Frontal cortex (tissue), 4 donors: ENCODE data around the gene ABCD3. TPM values are rescaled to one million over a fixed set of nuclear protein-coding genes. Genes with fewer than 3 reads are reported as not detected.
"Not testable (repeated sequence)": the region's sequence is repeated elsewhere in the genome, so short reads cannot be mapped to it uniquely, and the experiment has no call there.

ENCODE experiments used
- DNase-seq, 2 donors: peaks; one replicate each; pipeline ENCODE4 v3.0.0; 2012; ENCODE audit warnings: low spot score in 2 of 2
- FAIRE-seq: peaks from 2 replicates; lab custom pipeline; 2012; peaks lifted over from hg19 to GRCh38; lab: Jason Lieb, UNC
- total RNA-seq: library from RNA; depleted of rRNA; stranded (reverse); fragments of >200 nt; gene quantifications from one replicate; pipeline ENCODE4 v1.2.3, GENCODE V29; 2014
- donor health status: control.
- donor health status: control.
- donor health status: control.

ABCD3 gene
- total RNA-seq, 1 donor from 2014 or later, result 94.2 TPM

DNA sequence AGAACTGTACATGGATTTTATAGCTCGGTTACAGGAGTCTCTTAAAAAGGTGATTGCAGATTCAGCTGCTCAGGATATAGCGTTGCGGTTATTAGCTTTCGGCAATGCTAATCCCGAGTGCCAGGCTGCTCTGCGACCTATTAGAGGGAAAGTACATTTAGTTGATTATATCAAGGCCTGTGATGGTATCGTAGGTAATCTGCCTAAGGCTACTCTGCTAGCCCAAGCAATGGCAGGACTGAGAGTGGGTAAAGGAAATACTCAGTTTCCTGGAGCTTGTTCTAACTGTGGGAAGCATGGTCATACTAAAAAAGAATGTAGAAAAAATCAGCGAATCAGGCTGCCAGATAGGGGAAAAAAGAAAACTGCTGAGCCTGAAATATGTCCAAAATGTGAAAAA, 27.5 kb downstream of the ABCD3 start:
- FAIRE-seq, result not testable (repeated sequence)

DNA sequence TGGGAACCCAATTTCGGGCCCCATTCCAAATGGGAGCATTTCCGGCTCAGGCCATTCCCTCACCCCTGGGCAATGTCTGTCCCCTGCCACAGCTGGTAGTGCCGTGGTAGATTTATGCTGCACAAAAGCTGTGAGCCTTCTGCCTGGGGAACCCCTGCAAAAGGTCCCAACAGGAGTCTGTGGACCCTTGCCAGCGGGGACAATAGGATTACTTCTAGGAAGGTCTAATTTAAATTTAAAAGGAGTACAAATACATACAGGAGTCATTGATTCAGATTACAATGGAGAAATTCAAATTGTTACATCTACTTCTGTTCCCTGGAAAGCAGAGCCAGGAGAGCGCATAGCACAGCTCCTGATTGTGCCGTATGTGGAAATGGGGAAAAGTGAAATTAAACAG, 28.0 kb downstream of the ABCD3 start:
- DNase-seq, FAIRE-seq: not testable (repeated sequence)

More for the DNA sequence above, 27.5 kb downstream of the ABCD3 start:
- DNase-seq, result not testable (repeated sequence)

DNA sequence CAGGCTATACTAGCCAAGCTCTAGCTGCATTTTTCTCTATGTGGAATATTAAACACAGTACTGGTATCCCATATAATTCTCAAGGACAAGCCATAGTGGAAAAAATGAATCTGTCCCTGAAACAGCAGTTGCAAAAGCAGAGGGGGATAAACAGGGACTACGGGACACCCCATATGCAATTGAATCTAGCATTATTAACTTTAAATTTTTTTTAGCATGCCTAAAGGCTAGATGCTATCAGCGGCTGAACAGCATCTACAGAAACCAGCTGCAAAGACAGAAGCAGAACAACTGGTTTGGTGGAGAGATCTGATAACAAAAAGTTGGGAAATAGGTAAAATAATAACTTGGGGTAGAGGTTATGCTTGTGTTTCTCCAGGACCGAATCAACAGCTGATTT, 30.6 kb downstream of the ABCD3 start:
- FAIRE-seq, DNase-seq: not testable (repeated sequence)

DNA sequence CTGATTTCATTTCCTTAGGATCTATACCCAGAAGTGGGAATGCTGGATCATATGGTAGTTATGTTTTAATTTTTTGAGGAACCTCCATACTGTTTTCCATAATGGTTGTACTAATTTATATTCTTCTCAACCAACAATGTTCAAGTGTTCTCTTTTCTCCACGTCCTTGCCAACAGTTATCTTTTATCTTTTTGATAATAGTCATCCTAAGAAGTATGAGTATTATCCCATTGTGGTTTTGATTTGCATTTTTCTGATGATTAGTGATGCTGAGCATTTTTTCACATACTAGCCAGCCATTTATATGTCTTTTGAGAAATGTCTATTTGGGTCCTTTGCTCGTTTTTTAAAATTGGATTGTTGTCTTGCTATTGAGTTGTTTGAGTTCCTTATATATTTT, 38.5 kb downstream of the ABCD3 start:
- FAIRE-seq, result no peak
- DNase-seq, result no peak

DNA sequence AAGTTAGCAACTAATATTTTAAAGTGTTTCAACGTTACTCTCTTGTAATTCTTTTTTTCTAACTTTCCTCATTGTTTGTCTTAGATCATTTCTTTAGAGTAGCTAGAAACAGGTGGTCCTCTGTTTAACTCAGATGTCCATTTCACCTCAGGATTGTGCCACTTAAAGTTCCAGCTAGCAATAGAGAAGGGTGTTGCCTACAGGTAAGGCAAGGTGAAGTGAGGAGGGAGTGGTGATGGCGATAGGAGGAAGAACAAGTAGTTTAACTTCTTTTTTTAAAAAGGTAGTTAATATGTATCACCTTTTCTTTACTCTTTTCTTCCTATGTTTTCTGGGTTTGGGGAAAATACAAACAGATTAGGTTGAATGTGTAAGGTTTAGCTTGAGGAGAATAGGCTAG, 44.4 kb downstream of the ABCD3 start:
- DNase-seq (no peak), FAIRE-seq (no peak)

DNA sequence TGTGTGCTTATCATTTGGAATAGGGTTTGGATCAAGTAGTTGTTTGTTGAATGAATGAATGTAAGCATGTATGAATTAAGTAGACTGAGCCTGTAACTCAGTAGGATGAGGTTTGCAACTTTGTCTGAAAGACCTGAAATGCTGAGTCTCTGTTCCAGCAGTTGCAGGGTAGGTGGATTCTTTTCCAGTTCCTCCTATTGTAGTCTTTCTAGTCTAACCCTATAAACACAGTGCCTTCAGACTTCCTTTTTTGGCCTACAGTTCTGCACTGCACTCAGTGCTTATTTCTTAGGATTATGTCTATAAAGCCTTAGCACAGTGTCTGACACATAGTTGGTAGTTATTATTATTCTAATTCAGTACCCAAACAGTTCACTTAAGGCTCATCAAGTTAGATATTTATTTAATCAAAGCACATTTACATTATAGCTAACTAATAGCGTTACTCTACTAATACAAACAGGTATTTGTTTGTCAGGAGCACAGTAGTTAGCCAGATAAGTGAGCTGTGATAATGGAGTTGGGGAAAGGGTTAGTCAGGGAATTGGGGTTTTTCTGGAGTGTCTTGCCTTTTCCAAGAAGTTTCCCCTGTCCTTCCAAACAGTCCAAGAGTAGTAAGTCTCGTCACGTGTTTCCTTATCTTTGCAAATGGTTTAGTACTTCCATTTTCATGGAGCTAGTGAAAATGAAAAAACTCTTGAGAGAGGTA, 45.0 kb downstream of the ABCD3 start:
- FAIRE-seq (no peak), DNase-seq (no peak)

DNA sequence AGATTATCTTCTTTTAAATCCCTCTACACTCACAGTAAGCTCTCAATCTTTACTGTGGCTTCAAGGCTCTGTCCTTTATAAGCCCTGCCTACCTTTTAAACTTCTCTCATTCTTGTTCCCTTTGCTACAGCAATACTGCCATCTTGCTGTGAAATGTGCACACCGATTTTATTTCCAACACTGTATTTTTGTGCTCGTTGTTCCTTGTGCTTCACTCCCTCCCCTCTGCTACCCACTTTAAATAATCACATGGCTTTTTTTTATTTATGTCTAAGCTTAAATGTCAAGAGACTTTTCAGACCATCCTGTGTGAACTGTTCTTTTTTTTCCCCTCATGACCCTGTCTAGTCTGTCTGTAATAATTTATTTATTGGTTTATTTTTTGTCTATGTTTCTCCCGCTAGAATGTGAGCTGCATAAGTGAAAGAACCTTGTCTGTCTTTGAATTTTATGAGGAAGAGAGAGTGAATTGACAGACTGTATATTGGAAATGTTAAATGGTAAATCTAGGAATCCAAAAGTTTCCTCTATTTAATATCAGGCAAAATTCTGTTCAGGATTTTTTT, 45.7 kb downstream of the ABCD3 start:
- no peak for DNase-seq
- FAIRE-seq, result peak; percentile 56

DNA sequence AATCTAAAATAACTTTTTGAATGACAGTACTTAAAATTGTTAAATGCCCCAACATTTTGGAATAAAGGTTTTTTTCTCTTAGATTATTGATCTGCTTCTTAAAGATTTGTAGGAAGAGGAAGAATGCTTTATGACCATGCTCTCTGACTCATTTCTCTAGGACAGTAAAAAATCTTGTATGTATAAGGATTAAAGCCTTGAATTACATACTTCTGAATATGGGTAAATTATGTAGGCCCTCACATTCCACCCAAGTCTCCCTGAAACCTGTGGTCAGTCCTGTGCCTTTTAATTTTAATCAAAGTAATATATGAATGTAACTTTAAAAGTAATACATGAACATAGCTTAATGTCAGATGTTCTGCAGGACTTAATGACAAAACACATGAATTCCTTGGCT, 50.5 kb downstream of the ABCD3 start:
- DNase-seq (no peak), FAIRE-seq (no peak)

DNA sequence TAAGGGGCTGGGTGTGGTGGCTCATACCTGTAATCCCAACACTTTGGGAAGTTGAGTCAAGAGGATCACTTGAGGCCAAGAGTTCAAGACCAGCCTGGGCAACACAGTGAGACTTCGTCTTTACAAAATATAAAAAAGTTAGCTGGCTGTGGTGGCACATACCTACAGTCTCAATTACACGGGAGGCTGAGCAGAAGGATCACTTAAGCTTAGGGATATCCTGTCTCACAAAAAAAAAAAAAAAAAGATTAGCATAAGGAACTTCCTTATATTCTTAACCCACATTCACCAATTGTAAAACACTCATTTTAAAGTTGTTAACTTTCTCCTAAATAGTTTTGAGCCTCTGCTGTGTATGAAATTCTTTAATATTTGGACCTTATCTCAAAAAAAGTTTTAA, 53.1 kb downstream of the ABCD3 start:
- DNase-seq (no peak), FAIRE-seq (no peak)

DNA sequence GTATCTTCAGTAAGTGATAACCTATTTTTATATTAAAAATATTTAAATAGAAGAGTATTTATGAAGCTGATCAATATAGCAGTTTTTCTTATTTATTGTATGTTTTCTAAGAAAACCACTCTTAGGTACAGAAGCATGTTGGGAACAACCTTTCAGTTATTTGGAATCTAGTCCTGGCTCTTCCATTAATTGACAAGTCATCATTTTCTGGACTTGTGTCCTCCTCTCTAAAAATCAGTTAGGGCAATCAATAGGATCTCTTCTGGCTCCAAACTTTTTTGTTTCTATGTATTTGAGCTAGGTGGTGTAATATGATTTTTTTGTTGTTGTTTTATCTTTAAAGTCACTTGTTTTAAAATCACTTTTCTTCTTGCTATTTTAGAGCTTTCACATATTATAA, 57.0 kb downstream of the ABCD3 start:
- DNase-seq, result no peak

DNA sequence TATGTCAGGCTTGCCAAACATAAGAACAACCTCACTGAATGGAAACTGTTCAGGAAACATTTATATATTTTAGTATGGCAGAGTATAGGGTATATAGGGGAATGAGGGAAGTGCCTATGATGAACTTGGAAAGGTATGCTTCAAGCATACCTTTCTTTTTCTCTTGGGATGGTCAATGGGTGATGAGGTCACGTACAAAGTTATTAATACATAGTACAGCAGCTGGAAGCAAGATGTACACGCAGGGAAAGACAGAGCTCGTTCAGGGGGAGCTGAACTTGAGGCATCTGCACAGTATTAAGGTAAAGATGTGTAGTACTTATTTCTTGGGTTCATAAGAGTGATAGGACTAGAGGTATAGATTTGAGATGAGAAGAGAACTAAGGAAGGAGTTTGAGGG, 61.5 kb downstream of the ABCD3 start:
- no peak for DNase-seq
- no peak for FAIRE-seq

More for the DNA sequence above, 57.0 kb downstream of the ABCD3 start:
- FAIRE-seq, result no peak

DNA sequence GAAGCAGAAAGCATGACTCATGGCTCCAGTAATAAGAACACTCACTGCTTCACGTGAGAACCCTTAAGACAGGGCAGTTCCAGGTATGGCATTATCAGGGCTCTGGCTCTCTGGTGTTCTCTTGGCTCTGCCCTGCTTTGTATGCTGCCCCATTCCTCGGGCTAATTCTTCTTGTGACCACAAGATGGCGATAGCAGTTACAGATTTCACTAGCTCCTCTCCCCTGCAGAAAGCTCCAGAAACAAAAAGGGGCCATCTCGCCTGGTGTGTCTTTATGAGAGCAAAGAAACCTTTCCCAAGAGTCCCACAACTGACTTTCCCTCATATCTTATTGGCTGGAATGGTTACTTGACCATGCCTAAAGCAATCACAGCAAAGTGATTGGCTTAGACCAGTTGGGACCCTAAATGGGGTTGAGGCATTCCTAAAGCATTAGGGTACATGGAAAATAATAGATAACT, 63.3 kb downstream of the ABCD3 start:
- DNase-seq (peak in 1 of 2 donors; percentile 38), FAIRE-seq (no peak)

DNA sequence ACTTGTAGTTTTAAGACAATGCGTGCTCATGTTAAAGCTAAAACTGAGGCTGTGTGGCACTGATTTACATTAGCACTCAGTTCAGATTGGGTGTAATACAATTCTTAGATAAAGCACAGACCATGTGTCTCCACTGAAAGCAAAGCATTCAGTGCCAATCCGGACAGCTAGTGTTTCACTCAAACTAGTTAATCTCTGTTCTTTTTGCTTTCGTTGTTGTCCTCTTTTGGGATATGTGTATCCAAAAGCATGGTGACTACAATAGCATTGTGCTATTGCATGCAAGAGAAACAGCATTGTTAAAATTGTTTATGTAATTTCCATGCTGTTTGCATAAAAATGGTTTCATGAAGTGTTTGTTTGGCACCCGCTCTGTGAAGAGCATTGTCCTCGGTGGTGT, 68.8 kb downstream of the ABCD3 start:
- DNase-seq (no peak), FAIRE-seq (no peak)

DNA sequence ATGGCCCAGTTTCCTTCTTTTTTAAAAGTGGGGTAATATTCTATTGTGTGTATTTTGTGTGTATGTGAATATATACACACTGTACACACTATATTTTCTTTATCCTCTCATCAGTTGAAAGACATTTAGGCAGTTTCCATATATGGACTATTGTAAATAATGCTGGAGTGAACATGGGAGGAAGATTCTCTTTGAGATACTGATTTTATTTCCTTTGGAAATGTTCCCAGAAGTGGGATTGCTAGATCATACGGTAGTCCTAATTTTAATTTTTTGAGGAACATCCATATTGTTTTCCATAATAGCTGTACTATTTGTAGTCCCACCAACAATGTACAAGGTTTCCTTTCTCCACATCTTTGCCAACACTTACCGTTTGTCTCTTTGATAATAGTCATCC, 72.4 kb downstream of the ABCD3 start:
- FAIRE-seq, result no peak
- DNase-seq, result no peak

DNA sequence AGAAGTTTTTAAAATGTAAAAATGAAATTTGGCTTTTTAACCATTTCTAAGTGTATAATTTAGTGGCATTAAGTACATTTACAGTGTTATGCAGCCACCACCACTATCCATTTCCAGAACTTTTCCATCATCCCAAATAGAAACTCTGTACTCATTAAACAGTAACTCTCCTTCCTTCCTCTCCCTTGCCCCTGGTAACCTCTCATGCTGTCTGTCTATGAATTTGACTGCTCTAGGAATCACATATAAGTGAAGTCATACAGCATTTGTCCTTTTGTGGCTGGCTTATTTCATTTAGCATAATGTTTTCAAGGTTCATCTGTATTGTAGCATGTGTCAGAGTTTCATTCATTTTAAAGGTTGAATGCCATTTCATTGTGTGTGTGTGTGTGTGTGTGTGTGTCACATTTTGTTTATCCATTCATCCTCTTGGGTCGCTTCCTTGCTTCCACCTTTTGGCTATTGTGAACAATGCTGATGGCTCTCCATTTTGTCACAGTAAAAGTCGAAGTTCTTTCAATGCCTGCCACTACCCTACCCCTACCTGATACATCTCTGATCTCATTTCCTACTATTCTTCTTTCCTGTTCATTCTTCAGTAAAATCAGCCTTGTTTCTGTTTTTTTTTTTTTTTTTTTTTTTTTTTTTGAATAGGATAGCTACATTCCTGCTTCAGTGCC, 78.0 kb downstream of the ABCD3 start:
- DNase-seq (no peak), FAIRE-seq (no peak)

DNA sequence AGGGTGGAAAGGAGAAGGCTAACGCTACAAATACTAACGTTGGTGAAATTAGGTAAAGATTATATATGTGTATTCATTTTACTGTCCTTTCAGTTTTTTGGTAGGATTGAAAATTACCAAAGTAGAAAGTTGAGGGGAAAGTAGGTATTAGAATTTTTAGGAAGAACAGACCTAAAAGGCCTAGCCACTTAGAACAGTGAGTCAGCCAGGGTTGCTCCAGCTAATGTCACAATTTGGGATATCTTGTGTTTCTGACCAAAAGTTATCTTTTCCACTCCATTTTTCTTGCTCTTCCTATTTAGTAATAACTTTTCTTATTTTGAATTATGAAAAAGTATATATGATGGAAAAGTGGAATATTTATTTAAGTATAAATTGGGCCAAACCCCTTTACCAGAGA, 83.2 kb downstream of the ABCD3 start:
- no peak for FAIRE-seq

DNA sequence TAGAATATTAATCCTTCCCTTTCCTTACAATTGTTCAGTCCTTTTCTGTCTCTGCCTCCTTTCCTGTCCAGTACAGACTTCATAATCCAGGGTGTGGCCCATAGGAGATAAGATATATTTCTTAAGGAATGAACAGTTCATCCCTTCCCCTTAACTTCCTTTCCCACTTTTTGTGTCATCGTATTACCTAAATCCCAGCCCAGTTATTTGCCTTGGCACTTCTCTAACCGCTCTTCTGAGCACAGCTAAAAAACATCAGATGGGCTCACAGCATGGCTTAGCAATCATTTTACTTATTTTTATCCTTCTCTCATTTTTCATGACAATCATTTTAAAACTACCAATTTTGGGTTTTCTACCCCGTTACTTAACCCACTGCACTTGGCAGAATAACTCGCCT, 83.7 kb downstream of the ABCD3 start:
- FAIRE-seq, result no peak

More for the DNA sequence above, 83.2 kb downstream of the ABCD3 start:
- no peak for DNase-seq

DNA sequence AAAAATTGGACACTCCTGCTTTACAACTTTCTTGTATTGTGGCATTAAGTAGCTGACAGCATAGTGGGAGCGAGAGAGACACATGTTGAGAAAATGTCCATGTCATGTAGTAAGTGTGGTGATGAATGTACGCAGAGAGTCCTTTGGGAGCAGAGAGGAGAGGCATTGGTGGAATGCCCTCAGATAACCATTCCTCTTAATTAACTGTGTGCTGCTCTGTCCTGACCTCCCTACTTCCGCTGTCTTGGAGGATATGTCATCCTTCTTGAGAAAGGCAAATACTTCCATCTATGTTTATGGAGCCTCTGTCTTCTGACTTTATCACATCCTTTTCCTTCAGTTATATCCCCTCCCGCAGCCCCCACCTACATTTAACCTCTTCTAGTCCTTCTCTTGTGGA, 85.0 kb downstream of the ABCD3 start:
- DNase-seq (no peak), FAIRE-seq (no peak)

More for the DNA sequence above, 83.7 kb downstream of the ABCD3 start:
- DNase-seq, result no peak

DNA sequence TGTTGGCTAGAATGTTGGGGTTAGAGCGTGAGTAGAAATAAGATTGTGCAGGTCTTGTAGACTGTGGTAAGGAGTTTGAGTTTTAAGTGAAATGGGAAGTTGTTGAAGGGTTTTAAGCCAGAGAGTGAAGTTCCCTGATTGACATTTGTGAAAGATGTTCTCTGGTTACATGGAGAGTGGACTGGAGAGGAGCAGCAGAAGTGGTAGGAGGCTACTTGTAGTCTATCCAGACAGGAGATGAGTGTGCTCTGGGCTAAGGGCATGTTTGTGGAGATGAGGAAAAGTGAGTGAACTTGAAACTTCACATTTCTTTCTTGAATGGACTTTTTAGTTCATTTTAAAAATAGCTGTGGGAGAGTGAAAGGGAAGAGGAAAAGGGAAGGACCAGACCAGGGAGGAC, 86.4 kb downstream of the ABCD3 start:
- DNase-seq (no peak), FAIRE-seq (no peak)

DNA sequence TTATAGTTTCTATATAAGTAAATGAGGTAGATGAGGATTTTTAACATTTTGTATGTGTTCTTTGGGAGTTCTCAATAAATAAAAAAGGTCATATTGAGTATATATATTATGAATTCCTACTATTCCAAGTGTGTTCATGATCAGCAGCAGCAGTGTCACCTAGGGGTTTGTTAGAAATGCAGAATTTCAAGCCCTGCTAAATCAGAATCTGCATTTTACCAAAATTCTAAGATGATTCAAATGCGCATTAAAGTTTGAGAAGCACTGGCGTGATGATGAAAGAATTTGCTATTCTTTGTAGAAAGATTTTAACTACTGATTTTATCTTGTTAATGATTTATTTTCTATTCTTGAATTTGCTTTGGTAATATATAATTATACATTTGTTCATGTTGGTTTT, 94.6 kb downstream of the ABCD3 start:
- FAIRE-seq (no peak), DNase-seq (no peak)

DNA sequence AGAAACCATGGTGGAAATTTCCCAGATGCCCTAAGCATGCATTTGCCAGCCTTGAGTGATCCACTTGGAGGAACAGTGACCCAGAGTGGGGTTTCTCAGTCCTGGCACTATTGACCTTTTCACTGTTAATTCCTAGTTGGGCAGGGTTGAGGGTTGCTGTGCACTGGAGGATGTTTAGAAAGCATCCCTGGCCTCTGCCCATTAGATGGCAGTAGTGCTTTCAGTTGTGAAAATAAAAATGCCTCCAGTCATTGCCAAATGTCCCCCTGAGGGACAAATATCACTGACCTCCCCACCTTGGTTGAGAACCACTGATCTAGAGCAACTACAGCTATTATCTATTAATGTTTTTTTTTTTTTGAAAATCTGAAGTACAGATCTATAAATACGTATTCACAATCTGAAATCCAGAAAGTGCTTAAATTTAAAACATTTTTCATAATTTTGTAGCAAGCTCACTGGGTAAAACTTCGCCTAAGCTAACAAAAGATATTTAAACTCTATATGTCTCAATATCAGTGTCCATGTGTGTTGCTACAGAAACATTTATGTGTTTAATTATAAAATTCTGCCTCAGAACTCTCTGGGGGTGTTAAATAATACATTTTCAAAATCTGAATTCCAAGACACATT, 96.0 kb downstream of the ABCD3 start:
- DNase-seq, result no peak

More for the DNA sequence above, 96.0 kb downstream of the ABCD3 start:
- FAIRE-seq, result no peak
